H9 (cell line): ENCODE data around the gene KCNS3. TPM values are rescaled to one million over a fixed set of nuclear protein-coding genes. Genes with fewer than 3 reads are reported as not detected.

Experiments used
- DNase-seq: peaks from one replicate; pipeline ENCODE4 v3.0.0-alpha.2; 2017
- H2AFZ ChIP-seq: one replicate; pipeline ENCODE4 v1.6.1; 2013; ENCODE audit warnings: mild to moderate bottlenecking, low read length, control low read depth, moderate library complexity
- H2AK5ac ChIP-seq: 2 replicates; pipeline ENCODE4 v1.6.1; 2013; ENCODE audit warnings: low read length, control low read depth, mixed read lengths; ENCODE audit not compliant: insufficient read length
- H2BK120ac ChIP-seq: one replicate; pipeline ENCODE4 v1.6.1; 2013; ENCODE audit warnings: low read depth, mild to moderate bottlenecking, low read length, control low read depth, inconsistent platforms; ENCODE audit not compliant: poor library complexity, severe bottlenecking
- H2BK12ac ChIP-seq: 2 replicates; pipeline ENCODE4 v1.6.1; 2013; ENCODE audit warnings: low read length, control low read depth, mixed read lengths, low read depth; ENCODE audit not compliant: insufficient read length
- H2BK15ac ChIP-seq: 2 replicates; pipeline ENCODE4 v1.6.1; 2013; ENCODE audit warnings: low read depth, low read length, control low read depth
- H2BK20ac ChIP-seq: one replicate; pipeline ENCODE4 v1.6.1; 2013; ENCODE audit warnings: low read depth, mild to moderate bottlenecking, low read length, control low read depth, inconsistent platforms; ENCODE audit not compliant: poor library complexity, severe bottlenecking
- H2BK5ac ChIP-seq: 2 replicates; pipeline ENCODE4 v1.6.1; 2013; ENCODE audit warnings: low read length, control low read depth, mixed read lengths; ENCODE audit not compliant: insufficient read length
- H3K14ac ChIP-seq: 2 replicates; pipeline ENCODE4 v1.6.1; 2013; ENCODE audit warnings: low read length, control low read depth; ENCODE audit not compliant: insufficient read depth
- H3K18ac ChIP-seq: 2 replicates; pipeline ENCODE4 v1.6.1; 2013; ENCODE audit warnings: low read depth, mild to moderate bottlenecking, mixed read lengths, low read length, control low read depth; ENCODE audit not compliant: insufficient read length
- H3K23ac ChIP-seq: 2 replicates; pipeline ENCODE4 v1.6.1; 2013; ENCODE audit warnings: low read length, control low read depth, mixed read lengths, low read depth; ENCODE audit not compliant: insufficient read length
- H3K23me2 ChIP-seq: 2 replicates; pipeline ENCODE4 v1.6.1; 2013; ENCODE audit warnings: low read depth, mild to moderate bottlenecking, mixed read lengths, low read length, control low read depth; ENCODE audit not compliant: insufficient read length, poor library complexity, severe bottlenecking
- H3K27ac ChIP-seq: 2 replicates; pipeline ENCODE4 v1.5.1; 2013; ENCODE audit warnings: low read length, control low read depth, mixed read lengths, low read depth; ENCODE audit not compliant: insufficient read length
- H3K27me3 ChIP-seq: 2 replicates; pipeline ENCODE4 v1.6.1; 2013; ENCODE audit warnings: low read length, control low read depth, inconsistent platforms; ENCODE audit not compliant: insufficient read depth
- H3K4ac ChIP-seq: 2 replicates; pipeline ENCODE4 v1.6.1; 2013; ENCODE audit warnings: low read depth, mild to moderate bottlenecking, control low read depth, inconsistent platforms, low read length, moderate library complexity
- H3K4me1 ChIP-seq: 2 replicates; pipeline ENCODE4 v1.6.1; 2013; ENCODE audit warnings: low read length, control low read depth, inconsistent platforms; ENCODE audit not compliant: insufficient read depth
- H3K4me2 ChIP-seq: 2 replicates; pipeline ENCODE4 v1.6.1; 2013; ENCODE audit warnings: low read length, control low read depth, mixed read lengths; ENCODE audit not compliant: insufficient read length, insufficient read depth
- H3K56ac ChIP-seq: 2 replicates; pipeline ENCODE4 v1.6.1; 2013; ENCODE audit warnings: low read depth, mild to moderate bottlenecking, mixed read lengths, low read length, control low read depth; ENCODE audit not compliant: insufficient read length
- H3K79me1 ChIP-seq: 2 replicates; pipeline ENCODE4 v1.6.1; 2013; ENCODE audit warnings: low read depth, mild to moderate bottlenecking, moderate library complexity, low read length, control low read depth, inconsistent platforms; ENCODE audit not compliant: insufficient read depth, poor library complexity, severe bottlenecking
- H3K79me2 ChIP-seq: 2 replicates; pipeline ENCODE4 v1.6.1; 2013; ENCODE audit warnings: low read length, control low read depth, inconsistent platforms; ENCODE audit not compliant: insufficient read depth
- H3K9ac ChIP-seq: 2 replicates; pipeline ENCODE4 v1.6.1; 2013; ENCODE audit warnings: low read length, control low read depth, mixed read lengths; ENCODE audit not compliant: insufficient read length; ENCODE audit errors: extremely low read depth
- H3K9me3 ChIP-seq: one replicate; pipeline ENCODE4 v1.6.1; 2013; ENCODE audit warnings: low read depth, low read length, inconsistent platforms; ENCODE audit not compliant: control insufficient read depth
- H3T11ph ChIP-seq: one replicate; pipeline ENCODE4 v1.6.1; 2013; ENCODE audit warnings: mild to moderate bottlenecking, low read length, control low read depth, inconsistent platforms
- H4K20me1 ChIP-seq: one replicate; pipeline ENCODE4 v1.6.1; 2013; ENCODE audit not compliant: control insufficient read depth, insufficient read length, insufficient read depth
- H4K5ac ChIP-seq: 2 replicates; pipeline ENCODE4 v1.6.1; 2013; ENCODE audit warnings: low read depth, mild to moderate bottlenecking, mixed read lengths, low read length, control low read depth; ENCODE audit not compliant: insufficient read length
- H4K8ac ChIP-seq: replicated peaks from 2 replicates; pipeline ENCODE4 v1.6.1; 2013; ENCODE audit warnings: low read length, control low read depth, mixed read lengths, low read depth; ENCODE audit not compliant: insufficient read length
- H4K91ac ChIP-seq: 2 replicates; pipeline ENCODE4 v1.6.1; 2013; ENCODE audit warnings: low read depth, mild to moderate bottlenecking, moderate library complexity, mixed read lengths, low read length, control low read depth; ENCODE audit not compliant: insufficient read length
- H3K27ac Mint-ChIP-seq, 3 experiments: 2 replicates in 2 of 3; 3 replicates in 1 of 3; pipeline ENCODE4 v1.8.0; 2020 to 2021; ENCODE audit warnings: mixed read lengths in 3 of 3, mild to moderate bottlenecking in 1 of 3, moderate library complexity in 1 of 3
- H3K27me3 Mint-ChIP-seq: 2 replicates; pipeline ENCODE4 v1.8.0; 2021; ENCODE audit warnings: low read depth, mild to moderate bottlenecking, moderate library complexity, mixed read lengths
- H3K36me3 Mint-ChIP-seq, 3 experiments: 2 replicates in 2 of 3; 3 replicates in 1 of 3; pipeline ENCODE4 v1.8.0; 2020 to 2021; ENCODE audit warnings: low read depth in 3 of 3, mixed read lengths in 3 of 3; ENCODE audit not compliant: insufficient read depth in 1 of 3
- H3K4me1 Mint-ChIP-seq, 2 experiments: 2 replicates each; pipeline ENCODE4 v1.8.0; 2020; ENCODE audit warnings: mixed read lengths in 2 of 2
- H3K4me3 Mint-ChIP-seq, 2 experiments: 2 replicates in 1 of 2; 3 replicates in 1 of 2; pipeline ENCODE4 v1.8.0; 2020 to 2021; ENCODE audit warnings: mild to moderate bottlenecking in 2 of 2, mixed read lengths in 2 of 2, moderate library complexity in 1 of 2
- H3K9me3 Mint-ChIP-seq, 2 experiments: 2 replicates in 1 of 2; 3 replicates in 1 of 2; pipeline ENCODE4 v1.8.0; 2020; ENCODE audit warnings: mild to moderate bottlenecking in 2 of 2, mixed read lengths in 2 of 2, moderate library complexity in 1 of 2
- CTCF ChIP-seq: fragments of 200-600 bp; sonication (generic); conservative IDR thresholded peaks from 3 replicates; pipeline ENCODE4 v1.8.0; 2021; ENCODE audit warnings: antibody characterized with exemption, mild to moderate bottlenecking
- WGBS: extraction: QIAGEN DNeasy Blood & Tissue Kit; methylation state at CpG from one replicate; pipeline ENCODE4 v1.1.7; 2013; ENCODE audit warnings: missing lambda C conversion rate, low lambda C conversion rate, mixed read lengths; ENCODE audit not compliant: insufficient read length; ENCODE audit errors: extremely low coverage; 5-methylcytosine and 5-hydroxymethylcytosine counted together
- total RNA-seq: library from RNA; stranded (reverse); gene quantifications from 2 replicates; pipeline ENCODE4 v1.2.1, GENCODE V29; 2021

Gene KCNS3
- total RNA-seq, 1 experiment from 2014 or later = 8.0 TPM

- no peak for DNase-seq
- TF ChIP-seq CTCF = no peak
- H3K27me3 ChIP-seq = no peaks in the 10 kb centered on the region
- peaks cover 16 to 17% of the 10 kb centered on the region in 2 experiments for H3K4me1 Mint-ChIP-seq
- H3K9ac ChIP-seq = no peak overlapping the region
- H2AK5ac ChIP-seq = no peak overlapping the region
- H3K4ac ChIP-seq = no peak overlapping the region
- H4K20me1 ChIP-seq = no peaks in the 10 kb centered on the region
- no peak overlapping the region for H2BK15ac ChIP-seq
- no peaks in the 10 kb centered on the region for H3K79me1 ChIP-seq
- H3K27ac Mint-ChIP-seq = no peak overlapping the region
- H3K4me2 ChIP-seq = no peak overlapping the region
- H4K91ac ChIP-seq = no peak overlapping the region
- no peak overlapping the region for H3K18ac ChIP-seq
- H3K4me1 ChIP-seq = peaks cover 8% of the 10 kb centered on the region; the same call in 1 of the 2 replicates
- no peaks in the 10 kb centered on the region for H3K9me3 ChIP-seq
- no peak overlapping the region for H2BK12ac ChIP-seq
- H3K79me2 ChIP-seq = no peaks in the 10 kb centered on the region
- no peak overlapping the region for H2BK20ac ChIP-seq
- no peak overlapping the region for H2BK5ac ChIP-seq
- no peak overlapping the region for H3K23ac ChIP-seq
- H3K14ac ChIP-seq = no peak overlapping the region
- no peak overlapping the region for H4K8ac ChIP-seq
- H2BK120ac ChIP-seq = no peak overlapping the region
- H3K27ac ChIP-seq = no peak overlapping the region
- no peak overlapping the region for H2AFZ ChIP-seq
- H3K9me3 Mint-ChIP-seq = peaks cover under 1% of the 10 kb centered on the region in 2 experiments; a peak in 2 of 5 replicates
- no peak overlapping the region for H3T11ph ChIP-seq
- no peaks in the 10 kb centered on the region; the same call in 1 of the 2 replicates for H3K27me3 Mint-ChIP-seq
- no peak overlapping the region for H3K56ac ChIP-seq
- no peak overlapping the region for H3K4me3 Mint-ChIP-seq
- no peak overlapping the region for H4K5ac ChIP-seq
- peaks cover 17 to 23% (median 18%) of the 10 kb centered on the region in 3 experiments; a peak in 6 of 7 replicates for H3K36me3 Mint-ChIP-seq
- no CpG with 5 or more reads among the region's 3 CpGs for WGBS
- H3K23me2 ChIP-seq = no peaks in the 10 kb centered on the region
These were observed 54.8 kb downstream of the KCNS3 start for GRCh38 chr2:17933256-17933655.
